Mammary epithelial cell (primary cell): ENCODE results near the gene TMEFF2.

Experiments
- CTCF ChIP-seq, 2 donors: IDR thresholded peaks in 1 of 2; conservative IDR thresholded peaks in 1 of 2; 2 replicates each; pipeline ENCODE4 v1.5.1; 2011 to 2012; ENCODE audit warnings: inconsistent platforms in 2 of 2, low read length in 2 of 2, mild to moderate bottlenecking in 2 of 2, control low read depth in 1 of 2, low read depth in 1 of 2; ENCODE audit not compliant: insufficient read depth in 1 of 2; ENCODE audit errors: extremely low read depth in 1 of 2
- EZH2 ChIP-seq: IDR thresholded peaks from 2 replicates; pipeline ENCODE4 v1.6.1; 2012; ENCODE audit warnings: low read length, inconsistent platforms, borderline replicate concordance

GRCh38 chr2:191923652-191923997, 271.1 kb downstream of the TMEFF2 start:
- TF ChIP-seq EZH2 (no peak), CTCF (conservative IDR thresholded peaks at IDR 0.05 in 1 of 2, IDR thresholded peaks at IDR 0.05 in 1 of 2; ENCODE audit: extremely low read depth in 1 of 2, insufficient read depth in 1 of 2, low read depth in 1 of 2, low read length in 2 of 2) (no peak)
